Airway epithelial cell (primary cell): ENCODE measurements around the gene BRD9. TPM values are rescaled to one million over a fixed set of nuclear protein-coding genes. Genes with fewer than 3 reads are reported as not detected.

ENCODE experiments used
- total RNA-seq: library from RNA; depleted of rRNA; stranded (reverse); fragments of >200 nt; gene quantifications from 2 replicates; pipeline ENCODE4 v1.2.3, GENCODE V29; 2015

Gene BRD9
- 25.7 and 29.6 TPM in 2 replicates for total RNA-seq

DNA sequence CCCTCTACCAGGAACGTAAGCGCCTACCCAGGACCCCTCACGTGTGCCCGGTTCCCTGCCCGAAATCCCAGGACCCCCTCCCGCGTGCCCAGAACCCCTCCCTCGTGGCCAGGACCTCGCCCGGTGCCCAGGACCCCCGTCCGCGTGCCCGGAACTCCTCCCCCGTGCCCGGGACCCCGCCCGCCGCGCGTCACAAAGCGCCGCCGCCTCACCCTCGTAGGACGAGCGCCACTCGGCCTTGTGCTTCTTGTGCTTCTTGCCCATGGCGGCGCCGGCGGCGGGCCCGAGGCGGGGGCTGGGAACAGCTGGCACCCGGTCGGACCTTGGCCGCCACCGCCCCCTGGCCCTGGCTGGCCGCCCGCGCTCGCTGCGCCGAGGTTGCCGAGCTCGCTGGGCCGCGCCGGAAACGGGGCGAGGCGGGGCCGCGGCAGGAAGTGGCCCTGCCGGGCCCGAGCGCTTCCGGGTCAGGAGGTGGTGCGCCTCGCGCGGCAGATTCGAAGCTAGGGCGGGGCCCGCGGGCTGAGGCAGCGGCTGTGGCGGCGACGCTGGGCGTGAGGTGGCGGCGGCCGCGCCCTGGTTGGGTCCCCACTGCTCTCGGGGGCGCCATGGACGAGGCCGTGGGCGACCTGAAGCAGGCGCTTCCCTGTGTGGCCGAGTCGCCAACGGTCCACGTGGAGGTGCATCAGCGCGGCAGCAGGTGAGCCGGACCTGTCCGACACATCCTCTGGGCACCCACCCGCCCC lies at the start of gene BRD9, which contains the start of gene TRIP13:
Gene BRD9 (minus strand): TSS at position 408 of the 743 bp plus-strand sequence. CDS start 144 bp downstream, at position 264.
Gene TRIP13 (plus strand): TSS at position 491 of the 743 bp plus-strand sequence. CDS start 115 bp downstream, at position 606.

DNA sequence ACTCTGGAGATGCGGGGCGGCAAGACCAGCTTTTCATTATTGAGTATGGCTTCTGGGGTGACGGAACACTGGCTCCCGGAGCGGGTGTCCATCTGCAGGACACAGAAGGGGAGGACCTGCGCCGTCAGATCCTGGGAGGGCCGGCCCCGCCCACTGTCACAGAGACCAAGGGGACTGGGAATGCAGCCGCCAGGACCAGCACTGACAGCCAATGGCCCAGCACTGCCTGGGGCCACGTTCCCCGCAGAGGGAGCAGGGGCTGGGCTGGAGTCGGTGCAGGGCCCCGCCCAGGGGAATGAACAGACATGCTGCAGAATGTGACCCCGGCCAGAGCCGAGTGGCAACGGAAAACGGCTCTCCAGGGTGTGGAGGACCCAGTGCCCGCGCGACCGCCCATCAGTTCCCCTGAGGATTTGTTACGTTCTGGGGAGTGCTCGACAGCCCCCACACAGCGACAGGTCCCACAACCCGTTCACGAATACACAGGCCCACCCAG lies 42.0 kb downstream of the BRD9 start, which contains the start of gene ZDHHC11:
Gene ZDHHC11 (minus strand): TSS at position 476 of the 496 bp plus-strand sequence. CDS start 384 bp downstream, at position 92.

Other genes with a start within 250 kb of the BRD9 start
- gene TPPP, start 199.4 kb downstream of the BRD9 start, total RNA-seq, result 1.7 and 1.9 TPM in 2 replicates
- gene ZDHHC11B, start 108.1 kb downstream of the BRD9 start, total RNA-seq, result 0.07 TPM in 1 of 2 replicates, not detected in the other
- gene ZDHHC11, start 41.8 kb downstream of the BRD9 start, total RNA-seq, result 0.60 and 1.3 TPM in 2 replicates
- 34.3 and 45.1 TPM in 2 replicates for gene TRIP13, start 83 bp upstream of the BRD9 start, total RNA-seq
- 0.09 and 0.42 TPM in 2 replicates for gene NKD2, start 116.0 kb upstream of the BRD9 start, total RNA-seq
- gene SLC12A7, start 219.3 kb upstream of the BRD9 start, total RNA-seq, result 5.0 and 12.7 TPM in 2 replicates